GM21526 (cell line): ENCODE results near the gene C1S.
"Not testable (repeated sequence)": the region's sequence is repeated elsewhere in the genome, so short reads cannot be mapped to it uniquely, and the experiment has no call there.

Source experiments
- ATAC-seq: cut with Tn5 transposase; IDR thresholded peaks from one replicate; pipeline ENCODE4 v1.9.1; 2021; ENCODE audit warnings: moderate library complexity; ENCODE audit not compliant: unreplicated experiment, low FRiP score

The C1S gene

GRCh38 chr12:7101047-7101693 is 40.7 kb downstream of the C1S start:
- ATAC-seq = no peak

GRCh38 chr12:7101694-7102131 is 41.2 kb downstream of the C1S start:
- ATAC-seq = no peak

GRCh38 chr12:7102582-7102981 is 42.1 kb downstream of the C1S start:
- ATAC-seq = no peak

- no peak for ATAC-seq
These were observed 43.5 kb downstream of the C1S start for GRCh38 chr12:7103837-7104584.

GRCh38 chr12:7106082-7106481 is 45.6 kb downstream of the C1S start:
- no peak for ATAC-seq

GRCh38 chr12:7107181-7107580 is 46.7 kb downstream of the C1S start:
- not testable (repeated sequence) for ATAC-seq

- peak; percentile 9 for ATAC-seq
These were observed 47.1 kb downstream of the C1S start for GRCh38 chr12:7107636-7108002.

GRCh38 chr12:7108003-7108795 is 47.7 kb downstream of the C1S start:
- ATAC-seq = peak; percentile 87

GRCh38 chr12:7108796-7109571 is 48.5 kb downstream of the C1S start, which contains the start of gene C1RL:
Gene C1RL, minus strand, starts transcription at chr12:7109214. Its CDS starts 34 bp downstream, at chr12:7109180.
- no peak for ATAC-seq

- ATAC-seq = no peak
These were observed 49.0 kb downstream of the C1S start for GRCh38 chr12:7109572-7109920.

- no peak for ATAC-seq
These were observed 50.1 kb downstream of the C1S start for GRCh38 chr12:7110661-7111060.

GRCh38 chr12:7112041-7112440 is 51.5 kb downstream of the C1S start:
- no peak for ATAC-seq

GRCh38 chr12:7113389-7113871 is 52.9 kb downstream of the C1S start:
- ATAC-seq = no peak

GRCh38 chr12:7114008-7114407 is 53.5 kb downstream of the C1S start:
- ATAC-seq = no peak

- ATAC-seq = no peak
These were observed 54.3 kb downstream of the C1S start for GRCh38 chr12:7114851-7115250.

- ATAC-seq = no peak
These were observed 55.7 kb downstream of the C1S start for GRCh38 chr12:7116196-7116595.

GRCh38 chr12:7116916-7117315 is 56.4 kb downstream of the C1S start:
- no peak for ATAC-seq

- no peak for ATAC-seq
These were observed 57.2 kb downstream of the C1S start for GRCh38 chr12:7117670-7118069.

- ATAC-seq = no peak
These were observed 58.4 kb downstream of the C1S start for GRCh38 chr12:7118881-7119280.

GRCh38 chr12:7120166-7120565 is 59.6 kb downstream of the C1S start:
- ATAC-seq = no peak
